DND-41 (cell line): ENCODE results near the gene NTRK1.

Experiments
- ATAC-seq: fragments of 200-7000 bp; cut with Tn5 transposase; 3 replicates; pipeline ENCODE4 v1.9.1; 2021; ENCODE audit warnings: low read depth; ENCODE audit not compliant: insufficient read depth
- DNase-seq: peaks from one replicate; pipeline ENCODE4 v3.0.0-alpha.2; 2020
- H2AFZ ChIP-seq: 2 replicates; pipeline ENCODE4 v1.6.0; 2012; ENCODE audit warnings: low read depth, low read length
- H3K27ac ChIP-seq: 2 replicates; pipeline ENCODE4 v1.5.1; 2012; ENCODE audit warnings: low read length, inconsistent platforms
- H3K27me3 ChIP-seq: fragments of 200-600 bp; sonication (generic); 2 replicates; pipeline ENCODE4 v1.6.0; 2012; ENCODE audit warnings: low read length, mild to moderate bottlenecking, inconsistent platforms; ENCODE audit not compliant: insufficient read depth, poor library complexity
- H3K36me3 ChIP-seq: 2 replicates; pipeline ENCODE4 v1.5.1; 2012; ENCODE audit warnings: low read length, inconsistent platforms; ENCODE audit not compliant: insufficient read depth
- H3K4me1 ChIP-seq: 2 replicates; pipeline ENCODE4 v1.5.1; 2012; ENCODE audit warnings: mild to moderate bottlenecking, low read length; ENCODE audit not compliant: insufficient read depth
- H3K4me2 ChIP-seq: 2 replicates; pipeline ENCODE4 v1.6.0; 2012; ENCODE audit warnings: mild to moderate bottlenecking, moderate library complexity, low read length, inconsistent platforms; ENCODE audit not compliant: insufficient read depth
- H3K4me3 ChIP-seq, 2 experiments: fragments of 200-600 bp in 1 of 2; shearing (Covaris generic) in 1 of 2; 2 replicates each; pipeline ENCODE4 v1.5.1; 2012 to 2016; ENCODE audit warnings: inconsistent platforms in 2 of 2, low read length in 2 of 2, mild to moderate bottlenecking in 2 of 2, low read depth in 1 of 2, moderate library complexity in 1 of 2
- H3K79me2 ChIP-seq: 2 replicates; pipeline ENCODE4 v1.6.0; 2012; ENCODE audit warnings: low read length, inconsistent platforms; ENCODE audit not compliant: insufficient read depth
- H3K9ac ChIP-seq: 2 replicates; pipeline ENCODE4 v1.6.0; 2012; ENCODE audit warnings: low read depth, mild to moderate bottlenecking, inconsistent platforms, low read length, moderate library complexity
- H3K9me3 ChIP-seq: 2 replicates; pipeline ENCODE4 v1.5.1; 2012; ENCODE audit warnings: low read length, moderate library complexity, mild to moderate bottlenecking, inconsistent platforms; ENCODE audit not compliant: insufficient read depth, severe bottlenecking
- H4K20me1 ChIP-seq: 2 replicates; pipeline ENCODE4 v1.6.0; 2012; ENCODE audit warnings: low read length; ENCODE audit not compliant: insufficient read depth
- CTCF ChIP-seq: IDR thresholded peaks from 2 replicates; pipeline ENCODE4 v1.5.1; 2012; ENCODE audit warnings: borderline replicate concordance, low read length, moderate library complexity, mild to moderate bottlenecking; ENCODE audit not compliant: poor library complexity, severe bottlenecking; ENCODE audit errors: extremely low read depth
- EZH2 ChIP-seq: IDR thresholded peaks from 3 replicates; pipeline ENCODE4 v1.6.1; 2012; ENCODE audit warnings: borderline replicate concordance, low read depth, mild to moderate bottlenecking, moderate library complexity, low read length, inconsistent platforms; ENCODE audit not compliant: severe bottlenecking

Gene NTRK1

GRCh38 chr1:156885314-156885713, 24.6 kb downstream of the NTRK1 start:
- TF ChIP-seq EZH2 (no peak), CTCF (no peak)
- no peak for DNase-seq
- peaks cover 21% of the 10 kb centered on the region for H3K27me3 ChIP-seq
- peaks cover 3% of the 10 kb centered on the region for H4K20me1 ChIP-seq
- no peak overlapping the region for H3K4me2 ChIP-seq
- no peaks in the 10 kb centered on the region for H3K9me3 ChIP-seq
- H3K4me3 ChIP-seq: no peak overlapping the region
- H3K36me3 ChIP-seq: no peaks in the 10 kb centered on the region
- no peak overlapping the region for H3K9ac ChIP-seq
- H3K79me2 ChIP-seq: no peaks in the 10 kb centered on the region
- no peak overlapping the region for H3K27ac ChIP-seq
- H2AFZ ChIP-seq: no peak overlapping the region
- no peak for ATAC-seq
- H3K4me1 ChIP-seq: peaks cover 3% of the 10 kb centered on the region; the same call in 1 of the 2 replicates

- Histone ChIP-seq H4K20me1 (peaks cover 3% of the 10 kb centered on the region), H3K9me3 (no peaks in the 10 kb centered on the region), H3K4me2 (no peak overlapping the region), H3K36me3 (no peaks in the 10 kb centered on the region), H2AFZ (no peak overlapping the region), H3K9ac (no peak overlapping the region), H3K27me3 (peaks cover 21% of the 10 kb centered on the region), H3K27ac (no peak overlapping the region), H3K79me2 (no peaks in the 10 kb centered on the region), H3K4me1 (peaks cover 3% of the 10 kb centered on the region; the same call in 1 of the 2 replicates), H3K4me3 (no peak overlapping the region)
- no peak for TF ChIP-seq EZH2
- no peak for TF ChIP-seq CTCF
- no peak for ATAC-seq
- no peak for DNase-seq
These were observed 25.3 kb downstream of the NTRK1 start for GRCh38 chr1:156885880-156886355.

GRCh38 chr1:156886583-156887281, 26.1 kb downstream of the NTRK1 start:
- TF ChIP-seq EZH2 (no peak), CTCF (no peak)
- peaks cover 3% of the 10 kb centered on the region; the same call in 1 of the 2 replicates for H3K4me1 ChIP-seq
- no peaks in the 10 kb centered on the region for H3K9me3 ChIP-seq
- DNase-seq (no peak), ATAC-seq (no peak)
- no peak overlapping the region for H3K4me2 ChIP-seq
- peaks cover 21% of the 10 kb centered on the region for H3K27me3 ChIP-seq
- no peak overlapping the region for H3K4me3 ChIP-seq
- no peaks in the 10 kb centered on the region for H3K79me2 ChIP-seq
- peaks cover 3% of the 10 kb centered on the region for H4K20me1 ChIP-seq
- no peak overlapping the region for H3K9ac ChIP-seq
- no peaks in the 10 kb centered on the region for H3K36me3 ChIP-seq
- no peak overlapping the region for H3K27ac ChIP-seq
- H2AFZ ChIP-seq: no peak overlapping the region
